ENCODE data around the gene LALBA.
A peak's percentile ranks its signal among the peaks of the same experiment; 100 is the strongest.
"Not testable (repeated sequence)": the region's sequence is repeated elsewhere in the genome, so short reads cannot be mapped to it uniquely, and the experiment has no call there.

The LALBA gene

DNA sequence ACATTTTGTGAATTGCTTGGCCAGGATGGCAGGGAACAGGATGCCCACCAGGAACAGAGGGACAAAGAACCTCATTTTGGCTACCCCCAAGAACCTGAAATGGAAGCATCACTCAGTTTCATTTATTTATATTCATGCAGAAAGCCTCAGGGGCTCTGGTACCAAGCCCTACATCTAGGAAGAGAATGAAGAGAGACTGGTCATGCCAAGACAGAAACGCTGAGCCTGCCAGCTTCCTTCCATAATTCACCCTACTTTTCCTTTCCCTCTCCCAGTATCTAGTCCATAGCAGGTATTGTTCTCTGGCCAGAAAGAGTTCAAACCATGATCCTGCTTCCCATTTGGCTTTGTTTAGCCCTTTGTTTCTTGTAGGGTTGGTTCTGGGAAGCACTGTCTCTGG lies at the start of gene LALBA:
Gene LALBA (minus strand): TSS at position 101 of the 400 bp plus-strand sequence. CDS start 26 bp downstream, at position 75.
- no peak for DNase-seq (ENCODE audit: low read depth, low spot score)

DNA sequence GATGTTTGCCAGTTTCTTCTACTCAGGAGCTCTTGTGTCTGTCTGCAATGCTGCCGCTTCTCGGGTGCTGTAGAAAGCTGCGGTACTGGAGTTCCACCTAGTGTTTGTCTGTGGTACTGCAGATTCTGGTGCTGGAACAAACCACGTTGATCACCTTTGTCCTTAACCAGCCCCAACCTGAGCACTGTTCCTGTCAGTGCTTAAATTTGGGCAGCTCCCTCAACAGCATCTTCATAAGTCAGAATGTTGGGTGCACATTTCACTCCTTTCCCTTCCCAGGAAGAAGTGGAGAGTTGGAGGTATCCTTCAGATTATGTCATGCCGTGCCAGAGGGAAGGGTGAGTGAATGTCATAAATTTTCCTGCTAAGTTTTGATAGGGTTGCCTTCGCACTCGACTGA lies 48.7 kb upstream of the LALBA start:
- peak; percentile 42 for DNase-seq (ENCODE audit: low read depth, low spot score)

GRCh38 chr12:48615681-48616080 lies 45.8 kb upstream of the LALBA start:
- DNase-seq (ENCODE audit: low read depth, low spot score), result no peak

GRCh38 chr12:48613321-48613720 lies 43.5 kb upstream of the LALBA start:
- DNase-seq (ENCODE audit: low read depth, low spot score), result no peak

GRCh38 chr12:48602192-48602989 lies 32.5 kb upstream of the LALBA start:
- no peak for DNase-seq (ENCODE audit: low read depth, low spot score)

- DNase-seq (ENCODE audit: low read depth, low spot score), result no peak
These were observed 31.3 kb upstream of the LALBA start for GRCh38 chr12:48601013-48601756.

DNA sequence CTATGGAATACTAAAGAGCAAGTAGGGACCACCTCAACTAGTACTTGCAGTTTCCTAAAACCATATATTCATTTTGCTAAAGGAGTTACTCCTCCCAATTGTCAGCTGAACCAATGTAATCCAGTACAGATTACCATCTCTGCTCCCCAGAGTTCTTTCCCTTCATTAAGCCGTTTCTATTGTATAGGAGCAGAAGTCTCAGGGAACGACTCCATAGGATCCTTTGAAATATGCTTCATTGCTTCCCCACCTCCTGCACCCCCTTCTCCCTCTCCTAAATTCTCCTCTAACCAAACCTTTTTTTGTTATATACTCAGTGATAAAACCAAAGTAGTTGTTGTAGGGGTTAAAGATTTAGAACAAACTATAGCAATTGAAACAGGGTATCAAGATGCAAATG lies 30.7 kb upstream of the LALBA start:
- DNase-seq (ENCODE audit: low read depth, low spot score), result no peak

GRCh38 chr12:48592591-48593086 lies 22.8 kb upstream of the LALBA start:
- no peak for DNase-seq (ENCODE audit: low read depth, low spot score)

GRCh38 chr12:48586361-48586760 lies 16.5 kb upstream of the LALBA start:
- no peak for DNase-seq (ENCODE audit: low read depth, low spot score)

- DNase-seq (ENCODE audit: low read depth, low spot score), result no peak
These were observed 13.9 kb upstream of the LALBA start for GRCh38 chr12:48583728-48584127.

- DNase-seq (ENCODE audit: low read depth, low spot score), result no peak
These were observed 11.0 kb upstream of the LALBA start for GRCh38 chr12:48580831-48581230.

DNA sequence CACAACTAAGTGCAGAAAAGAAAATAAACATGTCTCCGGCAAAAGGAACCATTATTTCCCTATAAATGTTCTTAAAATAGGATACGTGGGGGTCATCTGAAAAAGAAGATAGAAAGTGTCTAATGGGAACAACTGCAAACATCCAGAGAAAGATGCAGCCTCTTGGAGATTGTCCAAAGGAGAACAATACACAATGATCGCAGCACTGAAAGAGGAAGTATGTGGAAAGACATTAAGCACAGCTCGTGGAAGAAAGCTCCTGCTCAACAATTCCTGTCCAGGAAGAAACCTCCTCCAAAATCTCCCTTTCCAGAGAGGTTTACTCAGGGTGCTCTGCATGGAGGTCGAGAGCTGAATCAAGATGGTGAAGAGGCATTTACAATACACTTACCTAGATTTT lies 2.5 kb upstream of the LALBA start:
- DNase-seq (ENCODE audit: low read depth, low spot score), result no peak

GRCh38 chr12:48567731-48568130 lies 2.1 kb downstream of the LALBA start:
- no peak for DNase-seq (ENCODE audit: low read depth, low spot score)

DNA sequence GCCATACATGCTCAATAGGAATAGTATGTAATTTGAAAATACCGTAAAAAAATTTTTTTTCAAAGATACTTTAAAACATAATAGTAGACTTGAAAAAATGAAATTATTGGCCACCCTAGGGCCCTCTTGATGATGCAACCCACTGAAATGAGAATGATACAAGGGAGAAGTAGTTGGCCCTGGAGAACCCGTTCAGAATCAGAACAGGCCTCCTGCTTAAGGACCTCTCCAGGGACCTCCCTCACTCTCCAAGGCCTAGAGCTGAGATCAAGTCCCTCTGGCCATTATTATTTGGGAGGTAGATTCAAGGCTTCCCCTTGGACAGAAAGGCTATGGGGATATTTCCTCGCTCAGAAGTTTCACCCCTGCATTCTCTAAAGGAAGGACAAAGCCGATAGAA lies 11.9 kb downstream of the LALBA start:
- DNase-seq (ENCODE audit: low read depth, low spot score), result no peak

DNA sequence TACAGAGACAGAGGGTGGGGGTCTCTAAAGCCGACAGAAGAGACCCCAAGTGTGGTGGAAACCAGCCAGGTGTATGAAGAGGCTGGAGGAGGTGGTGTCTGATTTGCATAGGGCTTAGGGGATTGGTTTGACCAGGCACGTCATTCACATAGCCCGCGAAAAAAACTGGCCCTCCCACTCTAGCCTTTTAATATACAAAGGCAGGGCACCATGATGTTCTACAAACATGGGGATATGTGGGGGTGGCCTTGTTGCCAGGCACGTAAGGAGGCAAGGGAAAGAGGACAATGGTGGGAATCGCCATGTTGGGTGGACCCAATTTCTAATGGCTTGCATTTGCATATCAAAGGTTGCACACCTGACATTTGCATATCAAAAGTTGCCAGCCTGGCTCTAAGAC lies 13.2 kb downstream of the LALBA start:
- DNase-seq (ENCODE audit: low read depth, low spot score), result no peak

DNA sequence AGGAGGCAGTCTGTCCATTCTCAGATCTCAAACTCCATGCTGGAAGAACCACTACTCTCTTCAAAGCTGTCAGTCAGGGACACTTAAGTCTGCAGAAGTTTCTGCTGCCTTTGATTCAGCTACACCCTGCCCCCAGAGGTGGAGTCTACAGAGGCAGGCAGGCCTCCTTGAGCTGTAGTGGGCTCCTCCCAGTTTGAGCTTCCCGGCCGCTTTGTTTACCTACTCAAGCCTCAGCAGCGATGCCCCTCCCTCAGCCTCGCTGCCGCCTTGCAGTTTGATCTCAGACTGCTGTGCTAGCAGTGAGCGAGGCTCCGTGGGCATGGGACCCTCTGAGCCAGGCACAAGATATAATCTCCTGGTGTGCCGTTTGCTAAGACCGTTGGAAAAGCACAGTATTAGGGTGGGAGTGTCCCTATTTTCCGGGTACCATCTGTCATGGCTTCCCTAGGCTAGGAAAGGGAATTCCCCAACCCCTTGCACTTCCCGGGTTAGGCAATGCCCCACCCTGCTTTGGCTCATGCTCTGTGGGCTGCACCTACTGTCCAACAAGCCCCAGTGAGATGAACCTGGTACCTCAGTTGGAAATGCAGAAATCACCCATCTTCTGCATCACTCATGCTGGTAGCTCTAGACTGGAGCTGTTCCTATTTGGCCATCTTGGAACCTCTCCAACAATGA lies 16.0 kb downstream of the LALBA start:
- DNase-seq (ENCODE audit: low read depth, low spot score), result not testable (repeated sequence)

DNA sequence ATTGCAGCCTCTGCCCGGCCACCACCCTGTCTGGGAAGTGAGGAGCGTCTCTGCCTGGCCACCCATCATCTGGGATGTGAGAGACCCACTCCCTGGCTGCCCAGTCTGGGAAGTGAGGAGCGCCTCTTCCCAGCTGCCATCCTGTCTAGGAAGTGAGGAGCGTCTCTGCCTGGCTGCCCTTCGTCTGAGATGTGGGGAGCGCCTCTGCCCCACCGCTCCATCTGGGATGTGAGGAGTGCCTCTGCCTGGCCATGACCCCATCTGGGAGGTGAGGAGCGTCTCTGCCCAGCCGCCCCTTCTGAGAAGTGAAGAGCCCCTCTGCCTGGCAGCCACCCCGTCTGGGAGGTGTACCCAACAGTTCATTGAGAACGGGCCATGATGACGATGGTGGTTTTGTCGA lies 18.2 kb downstream of the LALBA start:
- DNase-seq (ENCODE audit: low read depth, low spot score), result not testable (repeated sequence)

DNA sequence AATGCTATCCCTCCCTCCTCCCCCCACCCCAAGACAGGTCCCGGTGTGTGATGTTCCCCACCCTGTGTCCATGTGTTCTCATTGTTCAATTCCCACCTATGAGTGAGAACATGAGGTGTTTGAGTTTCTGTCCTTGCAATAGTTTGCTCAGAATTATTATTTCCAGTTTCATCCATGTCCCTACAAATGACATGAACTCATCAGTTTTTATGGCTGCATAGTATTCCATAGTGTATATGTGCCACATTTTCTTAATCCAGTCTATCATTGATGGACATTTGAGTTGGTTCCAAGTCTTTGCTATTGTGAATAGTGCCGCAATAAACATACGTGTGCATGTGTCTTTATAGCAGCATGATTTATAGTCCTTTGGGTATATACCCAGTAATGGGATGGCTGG lies 22.8 kb downstream of the LALBA start:
- DNase-seq (ENCODE audit: low read depth, low spot score), result not testable (repeated sequence)

DNA sequence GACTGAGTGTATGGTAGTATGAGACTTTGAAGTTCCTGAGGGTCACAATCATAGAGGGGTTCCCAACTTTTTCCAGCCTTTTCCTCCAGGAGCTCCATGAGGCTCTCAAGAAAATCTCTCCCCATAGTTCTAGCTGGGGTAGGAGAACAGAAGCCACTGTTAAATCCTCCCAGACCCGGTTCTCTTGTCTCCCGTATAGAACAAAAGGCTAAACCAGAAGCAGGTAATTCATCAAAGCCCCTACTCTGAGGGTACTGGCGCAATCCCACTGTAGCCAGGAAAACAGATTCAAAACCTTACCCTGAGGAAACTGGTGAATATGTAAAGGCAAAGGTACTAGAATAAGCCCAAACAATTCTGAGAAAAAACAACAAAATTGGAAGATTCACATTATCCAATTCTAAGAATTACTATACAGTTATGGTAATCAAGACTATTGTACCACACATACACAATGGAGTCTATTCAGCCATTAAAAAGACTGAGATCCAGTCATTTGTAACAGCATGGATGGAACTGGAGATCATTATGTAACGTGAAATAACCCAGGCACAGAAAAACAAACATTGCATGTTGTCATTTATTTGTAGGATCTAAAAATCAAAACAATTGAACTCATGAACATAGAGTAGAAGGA lies 23.9 kb downstream of the LALBA start:
- no peak for DNase-seq (ENCODE audit: low read depth, low spot score)

GRCh38 chr12:48542300-48542928 lies 27.4 kb downstream of the LALBA start:
- DNase-seq (ENCODE audit: low read depth, low spot score), result no peak

DNA sequence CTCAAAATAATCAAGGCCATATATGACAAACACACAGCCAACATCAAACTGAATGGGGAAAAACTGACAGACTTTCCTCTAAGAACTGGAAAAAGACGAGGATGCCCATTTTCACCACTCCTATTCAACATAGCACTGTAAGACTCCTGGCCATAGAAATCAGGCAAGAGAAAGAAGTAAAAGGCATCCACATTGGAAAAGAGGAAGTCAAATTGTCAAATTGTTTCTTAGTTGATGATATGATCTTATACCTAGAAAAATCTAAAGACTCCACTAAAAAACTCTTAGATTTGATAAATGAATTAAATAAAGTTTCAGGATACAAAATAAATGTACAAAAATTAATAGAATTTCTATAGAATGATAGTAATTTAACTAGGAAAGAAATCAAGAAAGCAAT lies 33.2 kb downstream of the LALBA start:
- no peak for DNase-seq (ENCODE audit: low read depth, low spot score)
